OCI-LY3 (cell line): Measurements from ENCODE around the gene BRWD1.

Source experiments
- EZH2phosphoT487 ChIP-seq: fragments of 200-600 bp; shearing (Covaris generic); IDR thresholded peaks from 2 replicates; pipeline ENCODE4 v1.6.1; 2018; ENCODE audit warnings: antibody characterized with exemption, mixed run types, low read depth
- TF ChIP-seq, protein P1 (sequence below): fragments of 200-600, 300-600 bp; sonication (generic); IDR thresholded peaks from 2 replicates; pipeline ENCODE4 v1.5.1; 2014; ENCODE audit warnings: antibody characterized with exemption, low read length, low read depth

- TF ChIP-seq, protein P1, sequence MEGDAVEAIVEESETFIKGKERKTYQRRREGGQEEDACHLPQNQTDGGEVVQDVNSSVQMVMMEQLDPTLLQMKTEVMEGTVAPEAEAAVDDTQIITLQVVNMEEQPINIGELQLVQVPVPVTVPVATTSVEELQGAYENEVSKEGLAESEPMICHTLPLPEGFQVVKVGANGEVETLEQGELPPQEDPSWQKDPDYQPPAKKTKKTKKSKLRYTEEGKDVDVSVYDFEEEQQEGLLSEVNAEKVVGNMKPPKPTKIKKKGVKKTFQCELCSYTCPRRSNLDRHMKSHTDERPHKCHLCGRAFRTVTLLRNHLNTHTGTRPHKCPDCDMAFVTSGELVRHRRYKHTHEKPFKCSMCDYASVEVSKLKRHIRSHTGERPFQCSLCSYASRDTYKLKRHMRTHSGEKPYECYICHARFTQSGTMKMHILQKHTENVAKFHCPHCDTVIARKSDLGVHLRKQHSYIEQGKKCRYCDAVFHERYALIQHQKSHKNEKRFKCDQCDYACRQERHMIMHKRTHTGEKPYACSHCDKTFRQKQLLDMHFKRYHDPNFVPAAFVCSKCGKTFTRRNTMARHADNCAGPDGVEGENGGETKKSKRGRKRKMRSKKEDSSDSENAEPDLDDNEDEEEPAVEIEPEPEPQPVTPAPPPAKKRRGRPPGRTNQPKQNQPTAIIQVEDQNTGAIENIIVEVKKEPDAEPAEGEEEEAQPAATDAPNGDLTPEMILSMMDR: no peak
- no peak for TF ChIP-seq EZH2phosphoT487
These were observed 33.4 kb upstream of the BRWD1 start for GRCh38 chr21:39346671-39347331.
